Neural cell (in vitro differentiated cells): ENCODE measurements around the gene UBE3B. TPM values are rescaled to one million over a fixed set of nuclear protein-coding genes. Genes with fewer than 3 reads are reported as not detected.

ENCODE experiments used
- H2AFZ ChIP-seq: fragments of 200-600, 300-800 bp; sonication (generic), shearing (Covaris generic); 2 replicates; pipeline ENCODE4 v1.6.0; 2014; ENCODE audit warnings: low read depth, mild to moderate bottlenecking, antibody characterized with exemption, low read length, moderate library complexity
- H3F3A ChIP-seq: fragments of 200-600 bp; shearing (Covaris generic); 2 replicates; pipeline ENCODE4 v1.6.1; 2016; ENCODE audit warnings: mild to moderate bottlenecking, moderate library complexity, mixed read lengths, antibody characterized with exemption, low read length; ENCODE audit not compliant: insufficient read depth, poor library complexity, severe bottlenecking
- H3K27ac ChIP-seq: fragments of 200-600, 300-800 bp; sonication (generic), shearing (Covaris generic); 2 replicates; pipeline ENCODE4 v1.5.1; 2014; ENCODE audit warnings: mild to moderate bottlenecking, low read length, moderate library complexity
- H3K27me3 ChIP-seq: fragments of 300-800, 200-600 bp; sonication (generic), shearing (Covaris generic); 2 replicates; pipeline ENCODE4 v1.6.0; 2014; ENCODE audit warnings: mild to moderate bottlenecking, low read depth, low read length, moderate library complexity; ENCODE audit not compliant: insufficient read depth
- H3K36me3 ChIP-seq: fragments of 300-800, 200-600 bp; sonication (generic), shearing (Covaris generic); 2 replicates; pipeline ENCODE4 v1.5.1; 2014; ENCODE audit warnings: mild to moderate bottlenecking, antibody characterized with exemption, low read length, moderate library complexity; ENCODE audit not compliant: insufficient read depth
- H3K4me2 ChIP-seq: fragments of 300-800, 200-600 bp; sonication (generic), shearing (Covaris generic); 2 replicates; pipeline ENCODE4 v1.6.0; 2014; ENCODE audit warnings: mild to moderate bottlenecking, low read length
- H3K4me3 ChIP-seq: fragments of 300-800, 200-600 bp; sonication (generic), shearing (Covaris generic); 2 replicates; pipeline ENCODE4 v1.5.1; 2014; ENCODE audit warnings: mild to moderate bottlenecking, low read length, moderate library complexity
- H3K79me2 ChIP-seq: fragments of 200-600 bp; shearing (Covaris generic); replicated peaks from 2 replicates; pipeline ENCODE4 v1.6.0; 2014; ENCODE audit warnings: mild to moderate bottlenecking, low read length, moderate library complexity; ENCODE audit not compliant: insufficient read depth
- H3K9ac ChIP-seq: fragments of 300-800, 200-600 bp; sonication (generic), shearing (Covaris generic); 2 replicates; pipeline ENCODE4 v1.6.1; 2016; ENCODE audit warnings: mild to moderate bottlenecking, low read length, mixed read lengths
- H3K9me2 ChIP-seq: fragments of 200-600 bp; shearing (Covaris generic); 2 replicates; pipeline ENCODE4 v1.6.1; 2016; ENCODE audit warnings: mild to moderate bottlenecking, low read length, mixed read lengths; ENCODE audit not compliant: insufficient read depth
- H3K9me3 ChIP-seq: fragments of 200-600, 300-800 bp; sonication (generic), shearing (Covaris generic); 2 replicates; pipeline ENCODE4 v1.6.1; 2016; ENCODE audit warnings: mild to moderate bottlenecking, mixed run types, low read length, moderate library complexity, mixed read lengths
- H4K20me1 ChIP-seq: fragments of 200-600 bp; shearing (Covaris generic); 2 replicates; pipeline ENCODE4 v1.6.1; 2016; ENCODE audit warnings: mild to moderate bottlenecking, mixed run types; ENCODE audit not compliant: insufficient read depth
- CTCF ChIP-seq: fragments of 450-650 bp; IDR thresholded peaks from 2 replicates; pipeline ENCODE4 v1.5.1; 2014; ENCODE audit warnings: antibody characterized with exemption, mild to moderate bottlenecking, moderate library complexity; ENCODE audit not compliant: poor library complexity, severe bottlenecking
- EP300 ChIP-seq: fragments of 450-650 bp; conservative IDR thresholded peaks from 2 replicates; pipeline ENCODE4 v1.6.1; 2014; ENCODE audit warnings: antibody characterized with exemption, mild to moderate bottlenecking, moderate library complexity; ENCODE audit not compliant: poor library complexity, severe bottlenecking
- EZH2 ChIP-seq: fragments of 200-600, 300-800 bp; shearing (Covaris generic), sonication (generic); IDR thresholded peaks from 2 replicates; pipeline ENCODE4 v1.6.1; 2014; ENCODE audit warnings: antibody characterized with exemption, low read length, borderline replicate concordance, mild to moderate bottlenecking; ENCODE audit not compliant: insufficient read depth, poor library complexity, severe bottlenecking
- MXI1 ChIP-seq: fragments of 450-650 bp; conservative IDR thresholded peaks from 2 replicates; pipeline ENCODE4 v1.6.1; 2014; ENCODE audit warnings: antibody characterized with exemption, mild to moderate bottlenecking; ENCODE audit not compliant: poor library complexity, severe bottlenecking
- POLR2AphosphoS5 ChIP-seq: IDR thresholded peaks from 2 replicates; pipeline ENCODE4 v1.6.1; 2012
- RAD21 ChIP-seq: fragments of 450-650 bp; conservative IDR thresholded peaks from 2 replicates; pipeline ENCODE4 v1.6.1; 2014; ENCODE audit warnings: antibody characterized with exemption, mild to moderate bottlenecking, moderate library complexity
- REST ChIP-seq: IDR thresholded peaks from 2 replicates; pipeline ENCODE4 v1.6.1; 2012; ENCODE audit warnings: borderline replicate concordance
- SMC3 ChIP-seq: fragments of 450-650 bp; conservative IDR thresholded peaks from 2 replicates; pipeline ENCODE4 v1.6.1; 2014; ENCODE audit warnings: antibody characterized with exemption, mild to moderate bottlenecking, moderate library complexity; ENCODE audit not compliant: poor library complexity
- TAF1 ChIP-seq: IDR thresholded peaks from 2 replicates; pipeline ENCODE4 v1.6.1; 2012; ENCODE audit warnings: low read depth
- polyA plus RNA-seq: library from polyadenylated mRNA; depleted of rRNA; stranded (reverse); fragments of >200 nt; gene quantifications from 2 replicates; pipeline ENCODE4 v1.2.3, GENCODE V29; 2014

The UBE3B gene
- polyA plus RNA-seq, 1 donor from 2014 or later: 21.7 TPM

- Histone ChIP-seq H3K4me3 (no peak overlapping the region), H3K9ac (no peak overlapping the region), H3F3A (peaks cover 4% of the 10 kb centered on the region), H3K27ac (no peak overlapping the region), H3K36me3 (no peaks in the 10 kb centered on the region), H3K27me3 (no peaks in the 10 kb centered on the region), H3K4me2 (no peak overlapping the region), H3K9me2 (no peaks in the 10 kb centered on the region), H4K20me1 (no peaks in the 10 kb centered on the region), H3K9me3 (no peaks in the 10 kb centered on the region), H3K79me2 (no peaks in the 10 kb centered on the region), H2AFZ (no peak overlapping the region)
- no peak for TF ChIP-seq TAF1
- TF ChIP-seq EP300: no peak
- TF ChIP-seq MXI1: no peak
- TF ChIP-seq EZH2: no peak
- TF ChIP-seq RAD21: no peak
- no peak for TF ChIP-seq SMC3
- no peak for TF ChIP-seq CTCF
- no peak for TF ChIP-seq POLR2AphosphoS5
- no peak for TF ChIP-seq REST
Observed at GRCh38 chr12:109445191-109445609, 32.2 kb upstream of the UBE3B start.

- no peak overlapping the region for H2AFZ ChIP-seq
- H3K79me2 ChIP-seq: no peaks in the 10 kb centered on the region
- H3K36me3 ChIP-seq: no peaks in the 10 kb centered on the region
- H3K27ac ChIP-seq: no peak overlapping the region
- no peak overlapping the region for H3K9ac ChIP-seq
- H3K9me2 ChIP-seq: no peaks in the 10 kb centered on the region
- H3K9me3 ChIP-seq: no peaks in the 10 kb centered on the region
- no peaks in the 10 kb centered on the region for H3F3A ChIP-seq
- no peak for TF ChIP-seq REST
- no peak for TF ChIP-seq CTCF
- no peak for TF ChIP-seq EP300
- no peak for TF ChIP-seq POLR2AphosphoS5
- TF ChIP-seq EZH2: no peak
- TF ChIP-seq SMC3: no peak
- no peak for TF ChIP-seq TAF1
- no peak overlapping the region for H3K4me2 ChIP-seq
- H3K4me3 ChIP-seq: no peak overlapping the region
- H3K27me3 ChIP-seq: no peaks in the 10 kb centered on the region
- no peaks in the 10 kb centered on the region for H4K20me1 ChIP-seq
Observed at GRCh38 chr12:109446869-109447268, 30.6 kb upstream of the UBE3B start.
